Measurements from ENCODE around the gene MCU.

Gene MCU

GRCh38 chr10:72841487-72841886, 149.5 kb downstream of the MCU start:
- TF ChIP-seq CTCF (IDR thresholded peaks at IDR 0.05; ENCODE audit: low read depth, low read length), result no peak
- no peak for DNase-seq (ENCODE audit: extremely low read depth, low read depth)

GRCh38 chr10:72842164-72842563, 150.2 kb downstream of the MCU start:
- DNase-seq (ENCODE audit: extremely low read depth, low read depth), result no peak
- no peak for TF ChIP-seq CTCF (IDR thresholded peaks at IDR 0.05; ENCODE audit: low read depth, low read length)

- no peak for DNase-seq (ENCODE audit: extremely low read depth, low read depth)
- TF ChIP-seq CTCF (IDR thresholded peaks at IDR 0.05; ENCODE audit: low read depth, low read length), result no peak
Measured at GRCh38 chr10:72846238-72846637, 154.3 kb downstream of the MCU start.

- TF ChIP-seq CTCF (IDR thresholded peaks at IDR 0.05; ENCODE audit: low read depth, low read length), result no peak
- DNase-seq (ENCODE audit: extremely low read depth, low read depth), result no peak
Measured at GRCh38 chr10:72847681-72848080, 155.7 kb downstream of the MCU start.

- no peak for DNase-seq (ENCODE audit: extremely low read depth, low read depth)
- no peak for TF ChIP-seq CTCF (IDR thresholded peaks at IDR 0.05; ENCODE audit: low read depth, low read length)
Measured at GRCh38 chr10:72850861-72851260, 158.9 kb downstream of the MCU start.

GRCh38 chr10:72851509-72851908, 159.6 kb downstream of the MCU start:
- no peak for TF ChIP-seq CTCF (IDR thresholded peaks at IDR 0.05; ENCODE audit: low read depth, low read length)

GRCh38 chr10:72852508-72852907, 160.6 kb downstream of the MCU start:
- no peak for DNase-seq (ENCODE audit: extremely low read depth, low read depth)
- no peak for TF ChIP-seq CTCF (IDR thresholded peaks at IDR 0.05; ENCODE audit: low read depth, low read length)

More at GRCh38 chr10:72851509-72851908, 159.6 kb downstream of the MCU start:
- DNase-seq (ENCODE audit: extremely low read depth, low read depth), result no peak

Data from AG09319 (cell line).